A673 (cell line): ENCODE results near the gene TNNT1. TPM values are rescaled to one million over a fixed set of nuclear protein-coding genes. Genes with fewer than 3 reads are reported as not detected.
A peak's percentile ranks its signal among the peaks of the same experiment; 100 is the strongest.

Experiments
- BruUV-seq: library from RNA; stranded (reverse); fragments of 400-500 nt; replicated peaks from 2 replicates; lab custom pipeline; 2021; lab: Mats Ljungman, UMichigan
- CTCF ChIA-PET: fragments of 300-600 bp; sonication (Branson Sonifier 250); formaldehyde crosslinking; loops from one replicate; lab custom pipeline; 2022; ENCODE audit warnings: antibody characterized with exemption; lab: Charles Lee
- POLR2A ChIA-PET: fragments of 300-600 bp; sonication (Branson Sonifier 250); formaldehyde crosslinking; loops from one replicate; lab custom pipeline; 2022; ENCODE audit warnings: antibody characterized with exemption; ENCODE audit not compliant: low non-redundant PET; lab: Charles Lee
- DNase-seq: peaks from one replicate; pipeline ENCODE4 v3.0.0-alpha.2; 2015; ENCODE audit warnings: low spot score
- H3K27ac ChIP-seq: fragments of 200-600 bp; sonication (generic); 2 replicates; pipeline ENCODE4 v1.5.1; 2016; ENCODE audit warnings: mixed run types, low read depth, mild to moderate bottlenecking, mixed read lengths, antibody characterized with exemption, low read length; ENCODE audit not compliant: poor library complexity, severe bottlenecking
- H3K27me3 ChIP-seq: fragments of 200-600 bp; sonication (generic); replicated peaks from 2 replicates; pipeline ENCODE4 v1.6.1; 2017; ENCODE audit warnings: mixed run types, low read depth, mild to moderate bottlenecking, mixed read lengths, antibody characterized with exemption, low read length; ENCODE audit not compliant: insufficient read depth, poor library complexity
- H3K36me3 ChIP-seq: fragments of 200-600 bp; sonication (generic); 2 replicates; pipeline ENCODE4 v1.6.1; 2016; ENCODE audit warnings: mixed run types, mild to moderate bottlenecking, mixed read lengths, antibody characterized with exemption, low read length; ENCODE audit not compliant: insufficient read depth, poor library complexity, severe bottlenecking
- H3K4me1 ChIP-seq: fragments of 200-600 bp; sonication (generic); 2 replicates; pipeline ENCODE4 v1.6.1; 2017; ENCODE audit warnings: mixed run types, mild to moderate bottlenecking, mixed read lengths, antibody characterized with exemption, low read length; ENCODE audit not compliant: insufficient read depth, poor library complexity, severe bottlenecking
- H3K4me3 ChIP-seq: fragments of 200-600 bp; sonication (generic); 2 replicates; pipeline ENCODE4 v1.5.1; 2016; ENCODE audit warnings: low read depth, mixed run types, mild to moderate bottlenecking, mixed read lengths, low read length; ENCODE audit not compliant: poor library complexity, severe bottlenecking
- H3K9me3 ChIP-seq: fragments of 200-600 bp; sonication (generic); 2 replicates; pipeline ENCODE4 v1.6.1; 2016; ENCODE audit warnings: mixed run types, low read depth, mild to moderate bottlenecking, mixed read lengths, antibody characterized with exemption, low read length; ENCODE audit not compliant: poor library complexity, severe bottlenecking
- CTCF ChIP-seq: fragments of 300-800, 200-600 bp; sonication (generic); conservative IDR thresholded peaks from 2 replicates; pipeline ENCODE4 v1.5.1; 2017; ENCODE audit warnings: low read depth, mild to moderate bottlenecking, antibody characterized with exemption, low read length, moderate library complexity, mixed read lengths
- EZH2 ChIP-seq: fragments of 200-600 bp; sonication (generic); IDR thresholded peaks from 2 replicates; pipeline ENCODE4 v1.6.1; 2017; ENCODE audit warnings: borderline replicate concordance, low read depth, mild to moderate bottlenecking, mixed read lengths, antibody characterized with exemption, low read length; ENCODE audit not compliant: poor library complexity, severe bottlenecking
- intact Hi-C: fragments of 100-400 bp; cut with micrococcal nuclease; formaldehyde crosslinking; loops from one replicate; pipeline ENCODE4 v1.10.0; 2022; ENCODE audit not compliant: unreplicated experiment
- total RNA-seq: library from RNA; stranded (reverse); gene quantifications from 2 replicates; pipeline ENCODE4 v1.2.3, GENCODE V29; 2021

The TNNT1 gene
- total RNA-seq, 1 experiment from 2014 or later = 37.6 TPM

DNA sequence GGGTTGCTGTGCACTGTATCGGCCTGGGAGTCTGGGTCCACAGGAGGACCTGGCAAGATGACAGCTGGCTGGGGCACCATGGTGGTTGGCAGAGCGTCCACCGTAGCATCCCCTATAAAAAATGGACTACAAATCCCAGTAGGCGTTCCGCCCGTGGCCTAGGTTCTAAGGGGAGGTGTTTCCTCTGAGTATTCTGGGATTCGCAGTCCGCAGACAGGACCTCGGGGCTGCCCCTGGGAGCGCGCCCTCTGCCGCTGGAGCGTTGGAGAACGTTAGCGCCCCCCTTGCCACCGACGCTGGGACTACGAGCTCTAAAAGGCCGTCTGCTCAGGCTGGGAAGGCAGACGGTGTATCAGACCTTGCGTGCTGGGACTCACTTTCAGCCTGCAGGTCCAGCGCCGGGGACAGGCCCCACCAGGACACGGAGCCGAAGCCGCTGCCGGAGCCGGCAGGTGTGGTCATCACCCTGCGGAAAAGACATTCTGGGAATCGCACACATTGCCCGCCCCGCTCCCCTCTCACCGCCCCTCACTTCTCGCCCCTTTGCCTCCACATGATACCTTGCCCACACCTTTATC is 17.0 kb upstream of the TNNT1 start:
- no TSS peak for BruUV-seq
- CTCF ChIA-PET = interaction anchor here (0.6 to 1.4 kb wide), 3 partner anchors 10 to 746 kb away, joined by 3 to 4 read pairs (median 4); no protein-coding TSS in a partner anchor
- no peak overlapping the region for H3K27ac ChIP-seq
- H3K4me1 ChIP-seq = no peaks in the 10 kb centered on the region
- no peak for TF ChIP-seq EZH2
- TF ChIP-seq CTCF = peak; percentile 93
- H3K9me3 ChIP-seq = no peaks in the 10 kb centered on the region
- H3K36me3 ChIP-seq = no peaks in the 10 kb centered on the region
- POLR2A ChIA-PET = no interaction called here
- intact Hi-C loops = no loop called here
- H3K4me3 ChIP-seq = peak overlapping the region; percentile 61
- peak; percentile 94 for DNase-seq
- H3K27me3 ChIP-seq = peaks cover 10% of the 10 kb centered on the region

- no peaks in the 10 kb centered on the region for H3K9me3 ChIP-seq
- H3K27me3 ChIP-seq = peaks cover 10% of the 10 kb centered on the region
- ChIA-PET POLR2A (no interaction called here), CTCF (no interaction called here)
- no peak overlapping the region for H3K4me3 ChIP-seq
- H3K27ac ChIP-seq = no peak overlapping the region
- DNase-seq = no peak
- BruUV-seq = no TSS peak
- intact Hi-C loops = no loop called here
- no peaks in the 10 kb centered on the region for H3K36me3 ChIP-seq
- TF ChIP-seq CTCF (no peak), EZH2 (no peak)
- H3K4me1 ChIP-seq = peaks cover 19% of the 10 kb centered on the region
Measured at GRCh38 chr19:55161571-55162322, 12.7 kb upstream of the TNNT1 start.

DNA sequence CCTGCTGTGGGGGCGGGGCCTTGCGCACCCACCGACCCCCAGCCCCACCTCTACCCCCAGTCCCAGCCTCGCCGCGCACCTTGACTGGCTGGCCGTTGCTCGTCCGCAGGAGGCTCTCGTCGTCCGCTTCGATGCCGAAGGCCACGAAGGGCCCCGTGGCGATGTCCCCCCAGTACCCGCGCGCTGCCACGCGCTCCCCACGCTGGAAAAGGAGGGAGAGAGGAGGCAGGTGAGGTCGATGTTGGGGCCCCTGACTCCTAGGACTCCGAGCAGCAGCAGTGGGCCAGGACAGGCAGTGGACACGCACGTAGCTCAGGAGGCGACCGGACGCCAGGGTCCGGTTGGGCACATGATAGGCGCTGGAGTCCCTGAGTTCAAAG is 12.0 kb upstream of the TNNT1 start:
- intact Hi-C loops = no loop called here
- no peak for DNase-seq
- no TSS peak for BruUV-seq
- Histone ChIP-seq H3K4me1 (peaks cover 19% of the 10 kb centered on the region), H3K36me3 (no peaks in the 10 kb centered on the region), H3K27me3 (peaks cover 10% of the 10 kb centered on the region), H3K4me3 (no peak overlapping the region), H3K27ac (no peak overlapping the region), H3K9me3 (no peaks in the 10 kb centered on the region)
- CTCF ChIA-PET = interaction anchor here (0.5 to 2.3 kb wide), 5 partner anchors 15 to 445 kb away, joined by 3 to 20 read pairs (median 4); no protein-coding TSS in a partner anchor
- TF ChIP-seq CTCF (no peak), EZH2 (no peak)
- POLR2A ChIA-PET = no interaction called here
